EL (cell line): ENCODE results near the gene TRIAP1.
A peak's percentile ranks its signal among the peaks of the same experiment; 100 is the strongest.
"Not testable (repeated sequence)": the region's sequence is repeated elsewhere in the genome, so short reads cannot be mapped to it uniquely, and the experiment has no call there.

Experiments used
- DNase-seq: peaks from one replicate; pipeline ENCODE4 v3.0.0-alpha.2; 2016

Gene TRIAP1

DNA sequence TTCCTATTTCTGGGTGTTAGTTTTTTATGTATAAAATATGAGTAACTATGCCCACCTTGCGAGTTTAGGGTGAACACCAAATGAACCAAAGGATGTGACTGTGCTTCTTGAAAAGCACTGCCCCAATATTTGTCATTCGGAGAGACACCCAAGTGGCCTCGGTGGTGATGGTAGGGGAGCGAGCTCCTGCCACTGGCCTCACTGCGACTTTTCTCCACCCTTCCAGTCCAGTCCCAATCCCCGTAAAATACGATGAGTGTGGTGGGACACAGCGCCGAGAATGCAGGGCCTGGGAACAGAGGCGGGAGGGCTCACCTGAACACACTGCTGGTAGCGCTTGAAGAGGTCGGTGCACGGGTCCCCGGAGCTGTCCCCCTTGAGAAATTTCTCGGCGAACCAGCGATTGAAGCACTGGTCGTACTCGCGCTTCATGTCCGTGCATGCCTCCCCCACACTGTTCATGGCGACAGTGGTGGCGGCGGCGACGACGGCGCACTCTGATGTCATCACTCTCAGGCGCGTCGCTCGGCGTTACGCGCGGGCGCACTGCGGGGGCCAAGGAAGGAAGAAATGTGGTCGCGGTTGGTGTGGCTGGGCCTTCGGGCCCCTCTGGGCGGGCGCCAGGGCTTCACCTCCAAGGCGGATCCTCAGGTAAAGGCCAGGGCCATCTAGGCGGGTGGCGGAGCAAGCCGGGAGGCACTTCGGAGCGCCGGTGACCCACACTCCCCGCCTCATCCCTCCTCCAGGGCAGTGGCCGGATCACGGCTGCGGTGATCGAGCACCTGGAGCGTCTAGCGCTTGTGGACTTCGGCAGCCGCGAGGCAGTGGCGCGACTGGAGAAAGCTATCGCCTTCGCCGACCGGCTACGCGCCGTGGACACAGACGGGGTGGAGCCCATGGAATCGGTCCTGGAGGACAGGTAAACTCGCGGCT lies at the start of gene TRIAP1, which contains the start of gene GATC:
TSS of gene TRIAP1 (minus strand) at position 474 of the 933 bp plus-strand sequence. CDS start at position 462, 12 bp downstream.
TSS of gene GATC (plus strand) at position 534 of the 933 bp plus-strand sequence. CDS start at position 571, 37 bp downstream.
- DNase-seq = peak; percentile 80

DNA sequence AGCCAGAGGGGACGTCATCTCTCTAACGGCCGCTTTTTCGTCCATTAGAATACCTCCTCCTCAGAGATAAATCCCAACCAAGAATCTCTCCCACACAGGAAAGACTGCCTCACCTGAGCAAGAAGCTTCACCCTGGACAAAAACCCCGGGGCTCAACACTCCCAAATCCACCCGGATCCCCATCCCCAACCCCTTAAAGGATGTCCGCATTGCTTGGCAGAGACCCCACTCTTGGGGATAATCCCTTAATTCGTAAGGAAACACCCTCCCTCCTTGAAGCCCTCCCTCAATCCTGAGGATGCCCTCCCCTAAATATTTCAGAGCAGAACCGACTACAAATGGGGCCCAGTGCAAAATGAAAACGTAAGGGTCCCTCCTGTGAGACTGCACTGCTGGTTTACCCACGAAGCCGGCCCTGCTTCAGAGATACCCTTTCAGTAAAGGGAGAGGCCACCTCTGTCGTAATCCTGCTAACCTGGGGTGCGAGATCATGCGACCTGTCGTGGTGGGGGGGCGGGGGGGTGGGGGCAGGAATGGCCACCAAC lies 49.1 kb upstream of the TRIAP1 start:
- no peak for DNase-seq

DNA sequence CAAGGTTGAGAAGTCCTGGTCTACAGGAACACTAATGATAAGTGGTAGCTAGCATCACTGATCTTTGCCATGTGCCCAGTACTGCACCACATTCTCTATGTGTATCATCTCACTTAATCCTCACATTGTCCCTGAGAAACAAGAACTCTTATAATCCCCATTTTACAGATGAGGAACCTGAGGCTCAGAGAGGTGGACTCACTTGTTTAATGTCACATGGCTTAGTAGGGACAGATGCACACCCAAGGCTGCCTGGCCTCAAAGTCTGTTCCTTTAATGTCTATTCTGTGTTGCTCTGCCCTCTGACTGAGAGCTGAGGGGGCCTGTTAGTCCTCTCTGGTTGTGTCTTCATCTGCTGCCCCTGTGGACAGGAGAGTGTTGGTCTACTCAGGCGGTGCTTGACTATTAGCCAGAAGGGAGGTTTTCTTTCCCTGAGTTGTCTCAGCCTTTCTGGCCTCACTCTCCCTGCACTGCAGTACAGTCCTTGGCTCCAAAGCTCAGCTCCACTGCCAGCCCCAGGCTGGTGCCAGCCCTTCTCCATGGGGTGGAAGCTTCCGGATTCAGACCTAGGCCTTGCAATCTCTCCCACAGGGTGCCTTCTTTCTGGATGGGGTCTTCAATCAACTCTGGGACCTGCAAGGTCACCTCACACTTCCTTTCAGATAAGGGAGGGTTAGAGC lies 44.8 kb upstream of the TRIAP1 start:
- no peak for DNase-seq

DNA sequence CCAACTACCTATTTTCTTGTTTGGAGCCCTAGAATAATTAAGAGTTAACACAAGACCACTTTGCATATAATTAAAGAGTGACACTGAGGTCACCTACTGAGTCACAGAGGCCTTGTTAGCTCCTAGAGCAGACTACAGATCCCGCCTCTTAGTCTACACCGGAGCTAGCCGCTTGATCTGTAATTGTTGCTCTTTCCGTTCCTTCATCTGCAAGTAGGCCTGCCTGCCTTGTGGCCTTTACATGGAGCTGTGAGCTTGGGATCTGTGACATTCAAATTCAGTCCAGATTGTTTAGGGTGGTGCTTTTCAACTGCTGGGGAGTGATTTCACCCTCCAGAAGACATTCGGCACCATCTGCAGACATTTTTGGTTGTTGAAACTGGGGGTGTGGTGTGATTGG lies 44.1 kb upstream of the TRIAP1 start:
- DNase-seq = no peak

DNA sequence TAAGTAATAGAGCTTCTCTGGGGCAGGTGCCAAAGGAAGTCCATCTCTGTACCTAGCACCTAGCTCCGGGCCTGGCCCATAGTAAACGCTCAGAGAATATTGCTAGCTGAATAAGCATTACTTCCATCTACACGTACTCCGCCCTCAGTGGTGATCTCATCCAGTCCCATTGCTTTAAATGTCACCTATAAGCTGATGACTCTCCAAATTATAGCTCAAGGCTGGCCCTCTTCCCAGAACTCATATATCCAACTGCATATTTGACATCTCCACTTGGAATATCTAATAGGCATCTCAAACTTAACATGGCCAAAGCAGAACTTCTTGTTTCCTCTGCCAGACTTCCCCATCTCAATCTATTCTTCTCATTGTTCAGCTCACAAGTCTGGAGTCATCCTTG lies 42.8 kb upstream of the TRIAP1 start:
- peak; percentile 19 for DNase-seq

DNA sequence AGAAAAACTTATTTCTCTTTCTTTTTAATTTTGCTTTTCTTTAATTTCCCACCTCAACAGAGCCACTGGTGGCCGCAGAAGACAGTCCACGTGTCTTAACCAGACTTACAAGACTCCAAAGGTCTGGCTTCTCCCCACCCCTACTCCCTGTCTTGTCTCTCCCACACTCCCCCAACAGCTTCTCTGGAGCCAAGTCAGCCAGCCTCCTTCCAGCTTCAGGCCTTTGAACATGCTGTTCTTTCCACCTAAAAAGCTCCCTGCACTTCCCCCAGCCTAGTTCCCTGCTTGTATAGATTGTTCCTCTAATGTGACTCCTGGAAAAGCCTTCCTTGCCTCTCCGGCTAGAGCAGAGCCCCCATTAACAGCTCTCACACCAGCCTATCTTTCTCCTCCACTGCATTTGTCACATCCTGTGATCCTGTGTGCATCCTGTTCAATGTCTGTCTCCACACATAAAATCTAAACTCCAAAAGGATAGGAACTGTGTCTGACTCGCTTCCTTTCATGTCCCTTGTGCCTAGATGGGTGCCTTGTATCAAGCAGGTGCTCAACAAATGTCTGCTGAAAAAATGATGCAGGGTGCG lies 42.0 kb upstream of the TRIAP1 start:
- no peak for DNase-seq

DNA sequence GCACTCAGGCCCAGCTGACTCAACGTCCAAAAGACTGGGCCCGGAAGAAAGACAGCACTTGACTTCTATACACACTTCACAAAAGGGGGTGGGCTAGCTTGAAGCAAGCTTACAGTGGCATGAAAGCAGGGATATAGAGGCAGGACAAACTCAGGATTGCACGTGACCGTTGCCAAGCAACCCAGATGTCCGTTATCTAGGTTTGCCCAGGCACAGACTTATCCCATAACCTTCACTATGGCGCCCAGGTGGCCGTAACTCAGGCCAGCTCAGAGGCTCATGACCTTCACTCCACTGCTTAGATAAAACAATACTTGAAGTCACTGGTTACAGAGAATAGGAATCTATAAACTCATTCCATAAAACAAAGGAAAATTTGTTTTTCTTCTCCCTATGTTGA lies 41.4 kb upstream of the TRIAP1 start:
- not testable (repeated sequence) for DNase-seq

DNA sequence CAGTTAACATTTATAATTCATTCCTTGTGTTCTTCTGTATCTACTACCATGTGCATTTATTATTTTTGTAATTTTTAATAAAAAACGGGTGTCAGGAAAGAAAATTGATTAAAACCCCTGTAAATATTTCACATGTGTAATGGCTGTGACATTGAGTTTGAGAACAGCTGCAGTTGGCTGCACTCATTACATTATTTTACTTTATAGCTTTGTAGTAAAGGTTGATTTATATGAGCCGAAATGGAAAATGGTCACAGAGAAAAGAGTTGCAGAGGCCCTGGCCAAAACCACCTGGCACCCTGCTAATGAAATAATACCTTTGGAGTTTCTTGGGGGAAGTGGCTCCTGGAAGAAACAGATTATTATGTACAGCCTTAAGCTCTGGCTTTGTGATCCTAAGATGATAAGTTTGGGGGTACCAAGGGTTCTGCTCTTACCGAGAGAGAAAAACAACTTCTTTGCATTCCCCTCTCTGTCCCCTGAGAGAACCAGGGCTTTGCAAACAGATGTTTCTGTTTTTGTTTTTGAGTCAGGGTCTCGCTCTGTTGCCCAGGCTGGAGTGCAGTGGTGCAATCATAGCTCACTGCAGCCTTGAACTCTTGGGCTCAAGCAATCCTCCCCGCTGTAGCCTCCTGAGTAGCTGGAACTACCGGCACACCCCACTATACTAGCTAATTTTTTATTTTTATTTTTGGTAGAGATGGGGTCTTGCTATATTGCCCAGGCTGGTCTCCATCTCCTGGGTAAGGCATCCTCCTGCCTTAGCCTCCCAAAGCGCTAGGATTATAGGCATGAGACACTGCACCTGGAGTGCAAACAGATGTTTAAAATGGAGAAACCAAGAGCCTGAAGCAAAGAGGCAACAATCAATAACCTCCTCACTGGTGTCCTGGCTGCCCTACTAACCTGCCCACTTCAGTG lies 40.0 kb upstream of the TRIAP1 start:
- DNase-seq = no peak

DNA sequence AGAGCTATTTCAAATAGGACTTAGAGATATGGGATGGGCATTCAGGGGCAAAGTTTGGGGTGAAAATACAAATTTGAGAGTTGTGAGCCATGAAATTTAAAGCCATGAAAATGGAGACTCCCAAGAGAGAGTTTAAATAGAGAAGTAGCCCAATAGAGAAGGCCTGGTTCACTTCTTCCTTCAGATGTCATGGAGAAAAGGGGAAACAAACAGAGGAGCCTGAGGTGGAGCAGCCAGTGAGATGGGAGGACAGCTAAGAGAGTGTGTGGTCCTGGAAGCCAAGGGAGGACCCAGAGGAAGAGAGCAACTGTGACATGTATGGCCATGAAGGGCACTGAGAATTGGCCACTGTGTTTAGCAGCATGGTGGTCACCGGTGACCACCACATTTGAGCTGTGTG lies 37.4 kb upstream of the TRIAP1 start:
- DNase-seq = no peak

DNA sequence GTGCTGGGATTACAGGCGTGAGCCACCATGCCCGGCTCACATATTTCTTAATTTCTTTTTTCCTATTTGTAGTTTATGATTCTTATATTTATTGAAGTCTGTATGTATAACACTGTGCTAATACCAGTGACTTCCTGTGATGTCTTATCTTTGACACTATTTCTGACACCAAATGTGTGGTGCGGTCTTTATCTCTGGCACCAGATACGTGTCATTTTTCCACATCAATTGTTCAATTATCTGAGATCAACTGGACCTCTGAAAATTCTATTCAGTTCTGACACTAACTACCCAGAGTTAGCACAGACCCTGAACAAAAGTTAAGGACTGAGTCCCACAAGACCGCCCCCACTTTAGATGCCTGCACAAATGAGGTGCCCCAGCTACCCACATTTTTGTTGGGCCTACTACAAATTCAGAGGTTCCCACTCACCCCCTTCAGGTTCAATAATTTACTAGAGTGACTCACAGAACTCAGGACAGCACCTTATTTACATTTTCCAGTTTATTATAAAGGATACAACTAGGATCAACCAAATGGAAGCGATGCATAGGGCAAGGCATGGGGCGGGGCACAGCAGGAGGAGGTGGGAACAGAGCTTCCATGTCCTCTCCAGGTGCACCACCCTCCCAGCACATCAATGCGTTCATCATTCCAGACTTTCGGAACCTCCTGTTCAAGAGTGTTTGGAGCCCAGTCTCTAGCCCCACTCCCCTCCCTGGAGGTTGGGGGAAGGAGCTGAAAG lies 35.0 kb upstream of the TRIAP1 start:
- no peak for DNase-seq

DNA sequence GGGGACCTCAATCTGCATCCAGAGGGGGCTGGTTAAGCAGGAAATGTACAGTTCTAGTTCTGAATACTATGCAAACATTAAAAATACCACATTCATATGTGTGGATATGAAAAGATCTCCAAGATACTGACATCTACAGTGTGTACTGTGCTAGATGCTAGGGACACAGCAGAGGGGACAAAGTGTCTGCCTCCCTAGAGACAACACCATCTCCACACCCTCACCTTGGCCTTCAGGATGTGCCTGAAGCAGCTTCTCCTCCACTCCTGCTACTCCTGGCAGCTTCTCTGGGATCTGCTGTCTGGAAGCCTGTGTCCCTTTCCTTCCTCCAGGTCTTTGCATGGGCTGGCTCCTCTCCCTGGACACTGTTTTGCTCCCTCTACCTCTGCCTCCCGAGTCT lies 34.0 kb upstream of the TRIAP1 start:
- DNase-seq = no peak

DNA sequence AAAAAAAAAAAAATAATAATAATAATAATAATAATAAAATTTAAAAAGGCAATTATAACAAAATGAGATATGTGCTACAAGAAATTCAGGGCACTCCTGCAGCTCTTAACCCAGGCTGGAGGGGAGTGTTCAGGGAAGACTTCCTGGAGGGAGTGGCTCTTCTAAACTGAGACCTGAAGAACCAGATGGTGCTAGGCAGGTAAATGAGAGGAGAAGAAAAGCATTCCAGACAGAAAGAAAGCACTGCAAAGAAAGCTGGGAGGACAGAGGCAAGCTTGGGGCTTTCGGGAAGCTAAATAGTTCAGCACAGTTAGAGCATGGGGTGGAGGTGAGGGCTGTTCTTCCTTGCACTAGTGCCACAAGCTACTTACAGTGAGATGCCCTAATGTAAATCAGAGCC lies 33.3 kb upstream of the TRIAP1 start:
- no peak for DNase-seq

DNA sequence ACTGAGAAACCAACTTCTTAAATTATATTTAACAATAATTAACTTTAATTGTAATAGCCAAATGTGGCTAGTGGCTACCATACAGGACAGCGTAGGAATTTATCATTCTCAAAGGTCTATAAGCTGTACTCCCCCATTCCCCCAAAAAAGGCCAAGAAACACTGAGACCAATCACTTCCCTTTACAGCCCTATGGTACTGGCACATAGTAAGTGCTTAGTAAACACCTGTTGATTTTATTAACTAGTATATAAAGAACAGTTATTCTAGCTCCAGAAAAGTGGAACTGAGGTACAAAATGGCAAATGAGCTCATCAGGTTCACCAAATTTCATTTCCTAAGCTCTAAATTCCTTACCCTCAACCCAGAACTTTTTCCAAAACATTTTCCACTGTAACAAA lies 29.5 kb upstream of the TRIAP1 start:
- no peak for DNase-seq

DNA sequence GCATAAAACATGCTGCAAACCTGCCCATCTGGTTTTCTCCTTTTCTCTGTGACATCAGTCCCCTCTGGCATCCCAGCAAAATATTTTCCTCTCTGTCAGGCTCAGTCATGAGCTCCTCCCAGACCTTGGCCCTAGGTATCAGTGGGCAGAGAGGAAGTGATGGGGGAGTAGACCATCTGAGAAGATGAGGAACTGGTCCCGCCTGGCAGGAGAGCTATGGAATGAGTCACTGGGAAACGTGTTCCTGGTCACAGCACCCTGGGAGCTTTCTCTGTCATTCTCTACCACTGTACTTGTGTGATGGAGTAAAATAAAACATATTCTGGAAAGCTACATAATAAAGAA lies 28.4 kb upstream of the TRIAP1 start:
- DNase-seq = peak; percentile 93

DNA sequence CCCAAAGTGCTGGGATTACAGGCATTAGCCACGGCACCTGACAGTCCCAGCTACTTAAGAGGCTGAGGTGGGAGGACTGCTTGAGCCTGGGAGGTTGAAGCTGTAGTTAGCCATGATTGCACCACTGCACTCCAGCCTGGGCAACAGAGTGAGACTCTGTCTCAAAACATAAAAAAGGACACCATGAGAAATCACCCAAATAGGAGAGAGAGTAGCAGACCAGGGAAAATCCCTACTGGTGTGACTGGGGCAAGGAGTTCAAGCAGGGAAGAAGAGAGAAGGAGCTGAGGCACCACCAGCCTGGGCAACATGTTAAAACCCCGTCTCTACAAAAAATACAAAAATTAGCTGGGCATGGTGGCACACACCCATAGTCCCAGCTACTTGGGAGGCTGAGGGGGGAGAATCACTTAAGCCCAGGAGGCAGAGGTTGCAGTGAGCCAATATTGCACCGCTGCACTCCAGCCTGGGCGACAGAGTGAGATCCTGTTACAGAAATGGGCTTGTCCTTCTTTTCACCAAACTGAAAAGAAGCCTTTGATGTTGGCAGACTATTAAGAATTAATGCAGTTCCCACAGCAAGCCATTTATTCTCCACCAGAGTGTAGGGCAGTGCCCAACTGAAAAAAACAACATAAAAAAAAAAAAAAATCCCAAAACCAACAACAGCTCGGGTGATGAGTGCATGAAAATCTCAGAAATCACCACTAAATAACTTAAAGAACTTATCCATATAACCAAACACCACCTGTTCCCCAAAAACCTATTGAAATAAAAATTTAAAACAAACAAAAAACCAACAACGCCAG lies 27.8 kb upstream of the TRIAP1 start:
- DNase-seq = no peak

DNA sequence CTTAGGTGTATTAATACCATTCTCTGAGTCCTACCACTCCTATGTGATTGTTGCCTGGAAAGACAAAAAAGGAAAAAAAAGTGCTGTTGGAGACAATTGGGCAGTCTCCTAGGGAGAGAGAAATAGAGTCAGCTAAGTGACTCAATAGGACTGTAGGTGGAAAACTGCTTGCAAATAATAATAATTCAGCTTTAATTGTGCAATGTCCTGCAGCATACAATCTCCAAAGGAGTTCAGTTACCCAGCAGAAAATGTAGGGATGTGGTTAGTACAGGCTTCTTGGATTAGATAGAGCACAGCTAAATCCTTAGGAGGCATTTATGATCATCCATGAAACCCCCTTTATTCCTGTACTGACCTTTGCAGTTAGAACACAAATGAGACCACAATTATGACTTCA lies 26.3 kb upstream of the TRIAP1 start:
- DNase-seq = no peak

DNA sequence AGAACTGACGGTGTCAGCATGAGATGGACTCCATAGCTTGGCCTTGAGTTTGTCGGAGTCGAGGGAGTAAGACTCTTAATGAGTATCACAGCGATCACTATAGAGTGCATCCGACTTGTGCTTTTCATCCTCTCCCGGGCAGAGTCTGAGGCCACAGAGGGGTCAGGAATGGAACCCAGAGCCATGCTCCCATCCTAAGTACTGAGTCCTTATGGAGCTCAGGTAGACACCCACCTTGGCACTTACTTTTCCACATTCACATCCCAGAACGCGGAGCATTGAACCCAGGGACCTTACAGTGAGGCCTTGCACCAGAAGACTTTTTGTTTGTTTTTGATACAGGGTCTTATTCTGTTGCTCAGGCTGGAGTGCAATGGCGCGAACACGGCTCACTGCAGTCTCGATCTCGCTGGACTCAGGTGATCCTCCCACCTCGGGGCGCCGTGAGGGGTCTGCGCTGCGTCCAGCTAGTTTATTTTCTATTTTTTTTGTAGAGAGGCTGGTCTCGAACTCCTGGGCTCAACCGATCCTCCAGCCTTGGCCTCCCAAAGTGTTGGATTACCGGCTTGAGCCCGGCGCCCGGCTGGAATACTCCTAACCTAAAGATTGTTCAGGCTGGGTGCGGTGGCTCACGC lies 24.1 kb upstream of the TRIAP1 start:
- DNase-seq = peak; percentile 29

DNA sequence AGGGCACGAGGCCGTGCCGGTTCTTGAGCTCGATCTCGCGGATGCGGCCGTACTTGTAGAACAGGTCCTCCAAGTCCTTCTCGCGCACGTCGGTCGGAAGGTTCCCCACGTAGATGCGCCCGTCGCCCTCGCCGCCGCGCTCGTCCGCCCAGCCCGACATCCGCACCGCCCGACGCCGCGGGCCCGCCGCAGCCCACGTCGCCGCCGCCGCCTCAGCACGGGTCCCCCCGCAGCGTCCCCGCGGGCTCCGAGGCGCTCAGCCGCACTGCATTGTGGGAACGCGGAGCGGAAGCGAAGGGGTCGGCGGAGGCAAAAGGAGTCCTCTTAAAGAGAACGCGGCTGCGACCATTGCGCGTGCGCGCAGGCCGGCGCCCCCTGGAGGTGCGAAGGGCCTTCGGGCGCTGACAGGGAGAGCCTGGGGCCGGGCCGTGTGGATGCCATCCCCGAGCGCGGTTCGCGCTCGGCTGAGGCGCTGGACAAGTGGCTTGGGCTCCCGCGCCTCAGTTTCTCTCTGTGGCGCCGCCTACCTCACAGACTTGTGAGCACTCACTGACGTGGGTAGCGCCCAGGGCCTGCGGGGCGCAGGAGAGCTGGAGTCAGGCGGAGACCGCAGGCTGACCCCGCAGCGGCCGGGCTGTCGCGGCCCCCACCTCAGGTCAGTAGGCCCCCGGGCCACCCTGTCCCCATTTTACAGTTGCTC lies 23.4 kb upstream of the TRIAP1 start, which contains the start of gene SRSF9:
TSS of gene SRSF9 (minus strand) at position 299 of the 700 bp plus-strand sequence. CDS start at position 160, 139 bp downstream.
- peak; percentile 95 for DNase-seq

DNA sequence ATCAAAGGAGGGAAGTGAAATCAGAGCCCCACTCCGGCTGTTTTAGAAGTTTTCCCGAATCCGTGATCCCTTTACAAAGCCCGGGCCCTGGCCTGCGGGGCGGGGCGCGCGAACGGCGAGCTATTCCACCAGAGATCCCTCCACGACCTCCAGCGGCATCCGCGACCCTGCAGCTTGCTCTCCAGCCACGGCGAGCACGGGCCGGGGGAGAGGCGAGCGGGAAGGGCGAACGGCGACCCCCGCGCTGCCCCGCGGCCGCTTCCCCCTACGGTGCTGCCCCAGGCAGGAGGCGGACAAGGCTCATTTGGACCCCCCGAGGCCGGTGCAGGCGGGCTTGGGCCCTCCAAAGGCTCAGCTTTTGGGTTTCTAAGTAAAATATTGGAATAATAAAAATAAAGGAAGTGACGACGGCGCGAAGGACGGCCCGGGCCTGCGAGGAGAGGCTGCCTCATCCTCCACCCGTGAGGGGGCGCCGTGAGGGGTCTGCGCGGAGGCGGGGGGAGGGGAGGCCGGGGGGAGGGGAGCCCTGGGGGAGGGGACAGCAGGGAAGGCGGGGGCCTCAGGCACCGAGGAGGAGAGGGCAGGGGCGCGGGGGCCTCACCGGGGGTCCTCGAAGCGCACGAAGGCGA lies 22.8 kb upstream of the TRIAP1 start:
- DNase-seq = no peak
